NCI-H82 treated with DMSO at 0.1 percent for 48 hours (cell line): Measurements from ENCODE around the gene MAP3K3.
A peak's percentile ranks its signal among the peaks of the same experiment; 100 is the strongest.

Experiments used
- DNase-seq: peaks from one replicate; lab custom pipeline; 2025; ENCODE audit not compliant: unreplicated experiment; lab: John Stamatoyannopoulos, UW

Gene MAP3K3

GRCh38 chr17:63649813-63650212 lies 27.6 kb downstream of the MAP3K3 start:
- DNase-seq: no peak

- DNase-seq: no peak
Measured at GRCh38 chr17:63652106-63652505, 29.9 kb downstream of the MAP3K3 start.

DNA sequence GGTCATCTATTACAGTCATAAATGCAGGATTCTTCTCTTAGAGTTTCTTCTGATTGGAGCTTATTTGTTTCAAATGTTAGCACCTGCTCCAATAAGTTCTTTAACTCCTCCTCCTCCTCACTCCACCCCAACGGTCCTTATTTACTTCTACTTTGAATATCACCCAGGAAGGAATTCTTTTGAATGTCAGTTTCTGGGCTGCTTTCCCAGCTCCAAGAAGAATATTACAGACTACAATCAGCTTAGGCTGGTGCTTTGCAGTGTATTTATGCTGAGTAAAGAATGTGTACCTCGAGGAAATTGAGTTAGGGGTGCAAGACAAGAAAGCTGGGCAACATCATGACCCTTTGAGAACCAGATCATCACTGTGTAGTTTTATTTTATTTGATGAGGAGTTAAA lies 30.8 kb downstream of the MAP3K3 start:
- DNase-seq: no peak

DNA sequence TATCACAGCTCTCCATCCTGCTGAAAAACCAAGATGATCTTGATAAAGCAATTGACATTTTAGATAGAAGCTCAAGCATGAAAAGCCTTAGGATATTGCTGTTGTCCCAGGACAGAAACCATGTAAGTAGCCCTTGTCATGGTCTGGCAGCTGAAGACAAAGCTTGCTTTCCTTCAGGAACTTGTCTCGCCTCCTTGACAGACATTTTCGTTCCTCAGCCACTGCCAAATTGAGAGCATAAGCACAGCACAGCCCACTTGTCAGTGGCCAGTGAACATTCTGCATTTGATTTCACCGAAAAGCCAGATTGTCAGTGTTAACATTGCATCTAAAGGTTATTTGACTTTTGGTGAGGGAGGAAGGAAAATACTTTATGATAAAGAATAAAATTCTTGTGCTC lies 35.6 kb downstream of the MAP3K3 start:
- DNase-seq: no peak

- no peak for DNase-seq
Measured at GRCh38 chr17:63658366-63658765, 36.1 kb downstream of the MAP3K3 start.

DNA sequence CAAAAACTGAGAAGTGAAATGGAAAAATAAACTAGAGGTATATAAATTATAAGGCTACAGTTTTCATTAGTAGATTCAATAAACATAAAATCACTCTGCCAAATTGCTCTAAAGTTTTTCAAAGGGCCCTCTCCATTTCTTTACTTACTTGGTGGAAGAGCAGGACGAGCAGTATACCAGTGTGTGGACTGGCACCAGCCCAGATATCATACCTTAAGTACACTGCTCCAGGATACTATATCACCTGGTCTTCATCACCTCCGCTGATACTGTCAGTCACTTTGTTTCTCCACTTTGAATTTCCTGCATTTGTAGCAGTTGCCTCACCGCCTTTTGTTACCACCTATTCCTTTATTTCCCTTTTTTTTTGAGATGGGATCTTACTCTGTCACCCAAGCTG lies 37.6 kb downstream of the MAP3K3 start:
- no peak for DNase-seq

- no peak for DNase-seq
Measured at GRCh38 chr17:63665527-63666214, 43.5 kb downstream of the MAP3K3 start.

GRCh38 chr17:63672856-63673255 lies 50.6 kb downstream of the MAP3K3 start:
- DNase-seq: no peak

DNA sequence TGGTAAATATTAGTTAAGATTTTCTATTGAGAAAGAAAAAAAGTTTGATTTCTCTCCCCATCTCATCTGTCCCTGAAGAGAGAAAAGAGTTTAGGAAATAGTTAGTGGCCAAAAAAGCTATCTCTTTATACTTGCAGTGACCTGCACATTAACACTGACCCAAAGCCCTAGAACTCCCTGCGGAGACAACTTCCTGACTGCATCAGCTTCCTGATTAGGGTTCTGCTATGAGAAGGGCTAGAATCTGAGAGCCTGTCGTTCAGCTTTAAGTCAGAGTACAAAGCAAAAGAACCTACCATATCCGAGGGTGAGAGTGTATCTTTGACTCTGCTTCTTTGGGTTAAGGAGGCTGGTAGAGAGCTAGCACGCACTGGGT lies 53.0 kb downstream of the MAP3K3 start:
- DNase-seq: no peak

- no peak for DNase-seq
Measured at GRCh38 chr17:63675607-63676546, 53.7 kb downstream of the MAP3K3 start.

DNA sequence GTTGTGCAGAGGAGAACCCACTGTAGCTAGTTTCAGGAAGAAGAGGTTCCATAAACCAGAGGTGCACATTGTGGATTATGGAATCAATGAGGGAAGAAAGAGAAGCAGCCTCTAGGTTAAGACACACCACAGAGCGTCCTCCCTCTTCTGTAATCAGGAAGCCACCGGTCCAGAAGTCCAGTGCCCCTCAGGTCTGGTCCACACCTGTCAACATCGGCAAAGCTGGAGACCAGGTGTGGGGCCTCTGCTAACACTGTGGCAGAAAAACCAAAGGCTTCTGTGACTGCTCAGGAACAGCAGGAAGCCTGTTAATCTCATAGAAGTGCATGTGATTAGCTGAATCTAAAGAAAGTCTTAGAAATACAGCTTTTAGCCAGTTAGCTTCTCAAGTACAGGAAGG lies 54.4 kb downstream of the MAP3K3 start:
- DNase-seq: peak; percentile 33

DNA sequence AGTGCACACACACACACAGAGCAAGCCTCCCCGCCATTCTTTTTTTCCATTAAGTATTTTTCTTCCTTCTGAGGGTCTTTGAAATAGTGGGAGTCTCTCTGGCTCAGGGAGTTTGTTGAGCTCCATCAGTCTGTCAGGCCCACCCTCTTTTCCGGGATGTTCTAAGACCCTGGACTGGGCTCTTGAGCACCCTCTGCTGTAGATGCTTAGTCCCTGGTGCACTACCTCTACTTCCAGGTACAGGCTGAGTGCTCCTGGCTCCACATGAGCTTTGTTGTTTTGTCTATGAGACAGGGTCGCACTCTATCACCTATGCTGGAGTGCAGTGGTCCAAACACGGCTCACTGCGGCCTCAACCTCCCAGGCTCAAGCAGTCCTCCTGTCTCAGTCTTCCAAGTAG lies 57.0 kb downstream of the MAP3K3 start:
- no peak for DNase-seq

DNA sequence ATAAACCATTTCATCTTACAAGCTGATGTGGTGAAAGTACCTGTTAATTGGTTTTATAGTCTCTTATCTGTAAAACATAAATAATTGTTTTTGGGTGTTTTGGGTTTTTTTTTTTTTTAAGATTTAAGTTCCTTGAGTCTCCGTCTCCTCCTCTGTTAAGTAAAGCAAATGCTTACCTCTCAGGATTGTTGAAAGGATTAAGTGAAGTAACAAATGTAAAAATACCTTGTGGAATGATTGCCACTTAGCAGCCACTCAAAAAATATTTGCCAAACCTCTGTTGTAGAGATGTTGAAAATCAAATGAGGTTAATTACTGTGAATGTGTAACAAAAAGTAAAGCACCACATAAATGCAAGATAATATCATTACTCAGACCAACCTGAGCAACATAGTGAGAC lies 58.5 kb downstream of the MAP3K3 start:
- DNase-seq: no peak

DNA sequence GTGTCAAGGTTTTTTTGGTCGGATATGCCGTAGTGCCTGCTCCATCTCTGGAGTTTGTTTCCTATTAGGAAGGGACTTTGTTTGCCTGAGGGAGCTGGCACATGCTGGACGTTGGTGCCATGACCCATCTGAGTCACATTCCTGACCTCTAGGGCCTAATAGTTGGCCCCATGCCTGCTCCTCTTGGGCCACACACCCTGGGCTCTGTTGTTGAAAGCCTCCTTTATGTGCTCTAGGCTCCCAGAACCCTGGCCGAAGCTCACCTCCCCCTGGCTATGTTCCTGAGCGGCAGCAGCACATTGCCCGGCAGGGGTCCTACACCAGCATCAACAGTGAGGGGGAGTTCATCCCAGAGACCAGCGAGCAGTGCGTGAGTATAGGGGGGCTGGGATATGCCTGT lies 59.3 kb downstream of the MAP3K3 start:
- DNase-seq: no peak

GRCh38 chr17:63682441-63682840 lies 60.2 kb downstream of the MAP3K3 start:
- no peak for DNase-seq

DNA sequence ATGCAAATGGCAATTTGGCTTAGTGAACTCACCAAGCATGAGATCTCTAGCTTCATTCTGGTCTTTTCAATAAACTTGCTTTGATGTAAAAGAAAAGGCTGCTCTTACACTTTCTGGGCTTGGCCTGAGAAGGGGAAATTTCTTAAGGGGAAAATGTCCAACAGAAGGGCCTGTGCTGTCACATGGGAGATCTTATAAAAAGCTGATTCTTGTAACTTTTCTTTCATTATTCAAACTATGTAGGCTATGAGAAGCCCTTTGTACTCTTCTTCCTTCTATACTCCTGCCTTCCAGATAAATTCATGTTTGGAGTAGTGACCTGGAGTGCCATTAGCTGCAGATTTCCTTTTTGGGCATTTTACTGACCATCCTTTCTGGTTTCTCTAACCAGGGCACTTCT lies 60.8 kb downstream of the MAP3K3 start:
- no peak for DNase-seq

DNA sequence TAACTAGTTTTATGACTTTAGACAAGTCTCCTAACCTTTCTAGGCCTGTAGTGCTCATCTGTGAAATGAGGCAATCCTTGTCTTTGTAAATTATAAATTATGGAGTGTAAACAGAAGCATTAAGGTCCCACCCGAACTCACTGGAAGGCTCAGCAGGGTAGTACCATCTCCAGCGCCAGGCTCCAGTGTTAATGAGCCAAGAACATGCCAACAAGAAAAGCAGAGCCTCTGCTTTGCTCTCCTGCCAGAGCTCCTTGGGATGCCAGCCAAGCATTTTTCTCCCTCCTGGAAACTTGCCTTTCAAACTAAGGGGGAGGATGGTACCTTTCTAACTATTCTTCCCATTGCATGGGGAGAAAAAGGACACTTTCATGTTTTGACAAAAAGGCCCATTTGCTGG lies 62.8 kb downstream of the MAP3K3 start:
- DNase-seq: no peak

DNA sequence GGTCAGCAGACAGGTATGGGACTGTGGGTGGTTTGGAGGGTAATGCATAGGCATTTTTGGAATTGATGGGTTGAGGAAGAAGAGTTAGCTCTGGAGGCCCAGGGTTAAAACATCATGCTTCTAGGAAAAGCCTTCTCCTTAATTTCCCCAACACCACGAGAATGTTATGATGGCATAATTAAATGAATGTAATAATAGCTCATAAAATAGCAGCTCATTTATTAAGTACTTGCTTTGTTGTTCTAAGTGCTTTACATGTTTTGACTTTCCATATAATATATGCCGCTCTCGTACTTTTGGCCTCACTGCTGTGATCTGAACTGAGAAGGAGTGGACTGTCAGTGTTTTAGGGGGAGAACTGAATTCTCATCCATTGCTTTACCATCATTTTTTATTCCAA lies 63.4 kb downstream of the MAP3K3 start:
- DNase-seq: no peak

GRCh38 chr17:63686138-63686685 lies 64.0 kb downstream of the MAP3K3 start:
- peak; percentile 14 for DNase-seq

DNA sequence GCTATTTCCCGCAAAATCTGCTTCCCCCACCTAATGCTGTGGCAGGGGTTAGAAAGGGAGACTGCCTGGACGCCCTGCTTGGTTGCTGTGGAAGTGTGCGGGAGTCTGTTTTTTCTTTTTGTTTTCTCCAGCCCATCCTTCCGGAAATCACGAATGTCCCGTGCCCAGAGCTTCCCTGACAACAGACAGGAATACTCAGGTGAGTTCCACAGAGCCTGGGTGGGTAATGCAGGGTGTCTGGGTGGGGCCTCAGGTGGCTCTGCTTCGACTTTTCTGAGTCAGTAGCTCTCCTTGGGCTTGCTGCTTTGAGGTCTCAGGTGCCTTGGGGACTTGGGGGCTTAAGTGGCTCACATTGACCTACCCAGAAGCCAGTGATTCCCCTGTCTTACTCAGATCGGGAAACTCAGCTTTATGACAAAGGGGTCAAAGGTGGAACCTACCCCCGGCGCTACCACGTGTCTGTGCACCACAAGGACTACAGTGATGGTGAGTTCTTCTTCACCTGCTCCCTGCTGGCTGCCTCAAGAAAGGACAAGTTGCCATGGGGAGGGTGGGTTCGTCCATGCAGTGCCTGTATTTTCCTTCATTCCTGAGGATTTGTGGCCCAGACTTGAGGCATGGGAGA lies 66.3 kb downstream of the MAP3K3 start:
- no peak for DNase-seq

DNA sequence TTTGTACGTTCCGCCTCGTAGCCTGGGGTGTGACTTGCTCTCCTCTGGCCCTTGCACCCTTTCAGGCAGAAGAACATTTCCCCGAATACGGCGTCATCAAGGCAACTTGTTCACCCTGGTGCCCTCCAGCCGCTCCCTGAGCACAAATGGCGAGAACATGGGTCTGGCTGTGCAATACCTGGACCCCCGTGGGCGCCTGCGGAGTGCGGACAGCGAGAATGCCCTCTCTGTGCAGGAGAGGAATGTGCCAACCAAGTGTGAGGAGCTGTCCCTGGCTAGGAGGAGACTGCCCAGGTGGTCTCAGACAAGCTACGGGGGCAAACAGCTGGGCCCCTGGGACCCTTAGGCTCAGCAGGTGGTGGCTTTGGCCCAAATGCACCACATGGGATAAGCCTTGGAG lies 67.3 kb downstream of the MAP3K3 start:
- no peak for DNase-seq
